ENCODE data around the gene SLC10A4. TPM values are rescaled to one million over a fixed set of nuclear protein-coding genes. Genes with fewer than 3 reads are reported as not detected.

The SLC10A4 gene
- total RNA-seq, 1 donor = not detected

GRCh38 chr4:48503233-48504025 is 20.3 kb downstream of the SLC10A4 start:
- H3K27me3 ChIP-seq (ENCODE audit: insufficient read depth, low read length) = no peaks in the 10 kb centered on the region
- no peak overlapping the region for H3K4me3 ChIP-seq (ENCODE audit: low read length)
- no peaks in the 10 kb centered on the region for H3K9me3 ChIP-seq (ENCODE audit: low read depth, low read length)
- no peaks in the 10 kb centered on the region for H3K4me1 ChIP-seq (ENCODE audit: insufficient read depth, low read length)

GRCh38 chr4:48504026-48504330 is 20.8 kb downstream of the SLC10A4 start:
- H3K4me1 ChIP-seq (ENCODE audit: insufficient read depth, low read length) = no peaks in the 10 kb centered on the region
- no peaks in the 10 kb centered on the region for H3K9me3 ChIP-seq (ENCODE audit: low read depth, low read length)
- no peak overlapping the region for H3K4me3 ChIP-seq (ENCODE audit: low read length)
- no peaks in the 10 kb centered on the region for H3K27me3 ChIP-seq (ENCODE audit: insufficient read depth, low read length)

- no peaks in the 10 kb centered on the region for H3K9me3 ChIP-seq (ENCODE audit: low read depth, low read length)
These were observed 21.2 kb downstream of the SLC10A4 start for GRCh38 chr4:48504352-48504751.

GRCh38 chr4:48506716-48507115 is 23.6 kb downstream of the SLC10A4 start:
- no peaks in the 10 kb centered on the region for H3K4me1 ChIP-seq (ENCODE audit: insufficient read depth, low read length)
- no peaks in the 10 kb centered on the region for H3K9me3 ChIP-seq (ENCODE audit: low read depth, low read length)
- no peak overlapping the region for H3K4me3 ChIP-seq (ENCODE audit: low read length)
- H3K27me3 ChIP-seq (ENCODE audit: insufficient read depth, low read length) = no peaks in the 10 kb centered on the region

More at GRCh38 chr4:48504352-48504751, 21.2 kb downstream of the SLC10A4 start:
- Histone ChIP-seq H3K4me3 (ENCODE audit: low read length) (no peak overlapping the region), H3K4me1 (ENCODE audit: insufficient read depth, low read length) (no peaks in the 10 kb centered on the region), H3K27me3 (ENCODE audit: insufficient read depth, low read length) (no peaks in the 10 kb centered on the region)

GRCh38 chr4:48509543-48509942 is 26.4 kb downstream of the SLC10A4 start:
- H3K9me3 ChIP-seq (ENCODE audit: low read depth, low read length) = no peaks in the 10 kb centered on the region
- H3K4me3 ChIP-seq (ENCODE audit: low read length) = no peak overlapping the region
- H3K27me3 ChIP-seq (ENCODE audit: insufficient read depth, low read length) = no peaks in the 10 kb centered on the region
- no peaks in the 10 kb centered on the region for H3K4me1 ChIP-seq (ENCODE audit: insufficient read depth, low read length)

- Histone ChIP-seq H3K4me1 (ENCODE audit: insufficient read depth, low read length) (no peaks in the 10 kb centered on the region), H3K27me3 (ENCODE audit: insufficient read depth, low read length) (no peaks in the 10 kb centered on the region), H3K4me3 (ENCODE audit: low read length) (no peak overlapping the region), H3K9me3 (ENCODE audit: low read depth, low read length) (no peaks in the 10 kb centered on the region)
These were observed 35.0 kb downstream of the SLC10A4 start for GRCh38 chr4:48518143-48518542.

GRCh38 chr4:48526406-48526805 is 43.3 kb downstream of the SLC10A4 start:
- H3K9me3 ChIP-seq (ENCODE audit: low read depth, low read length) = no peaks in the 10 kb centered on the region

GRCh38 chr4:48538358-48538757 is 55.2 kb downstream of the SLC10A4 start:
- no peaks in the 10 kb centered on the region for H3K4me1 ChIP-seq (ENCODE audit: insufficient read depth, low read length)
- no peaks in the 10 kb centered on the region for H3K9me3 ChIP-seq (ENCODE audit: low read depth, low read length)
- H3K4me3 ChIP-seq (ENCODE audit: low read length) = no peak overlapping the region
- no peaks in the 10 kb centered on the region for H3K27me3 ChIP-seq (ENCODE audit: insufficient read depth, low read length)

More at GRCh38 chr4:48526406-48526805, 43.3 kb downstream of the SLC10A4 start:
- no peaks in the 10 kb centered on the region for H3K4me1 ChIP-seq (ENCODE audit: insufficient read depth, low read length)
- no peak overlapping the region for H3K4me3 ChIP-seq (ENCODE audit: low read length)
- no peaks in the 10 kb centered on the region for H3K27me3 ChIP-seq (ENCODE audit: insufficient read depth, low read length)

Other genes starting within 250 kb of the SLC10A4 start
- gene TEC, start 213.5 kb upstream of the SLC10A4 start, total RNA-seq = 7.2 TPM
- gene SLAIN2, start 141.8 kb upstream of the SLC10A4 start, total RNA-seq = 83.7 TPM
- not detected for gene ZAR1, start 6.9 kb downstream of the SLC10A4 start, total RNA-seq